Upper lobe of left lung (tissue), 4 donors: Measurements from ENCODE around the gene EPC2.

Experiments
- EP300 ChIP-seq, 4 donors: sonication (generic); formaldehyde crosslinking; IDR thresholded peaks; one replicate each; pipeline ENCODE4 v1.5.1; 2017; ENCODE audit warnings: antibody characterized with exemption in 4 of 4, control low read depth in 2 of 4
- POLR2AphosphoS5 ChIP-seq, 2 donors: sonication (generic); formaldehyde crosslinking; IDR thresholded peaks; one replicate each; pipeline ENCODE4 v1.5.1; 2017; ENCODE audit warnings: antibody characterized with exemption in 2 of 2
- TF ChIP-seq, protein P1 (sequence below), 6 experiments: fragments of 450-650 bp in 4 of 6; fragments of 200-600 bp in 2 of 6; sonication (generic) in 2 of 6; IDR thresholded peaks; one replicate each; pipeline ENCODE4 v1.5.1; 2016 to 2019; ENCODE audit warnings: antibody characterized with exemption in 6 of 6

DNA sequence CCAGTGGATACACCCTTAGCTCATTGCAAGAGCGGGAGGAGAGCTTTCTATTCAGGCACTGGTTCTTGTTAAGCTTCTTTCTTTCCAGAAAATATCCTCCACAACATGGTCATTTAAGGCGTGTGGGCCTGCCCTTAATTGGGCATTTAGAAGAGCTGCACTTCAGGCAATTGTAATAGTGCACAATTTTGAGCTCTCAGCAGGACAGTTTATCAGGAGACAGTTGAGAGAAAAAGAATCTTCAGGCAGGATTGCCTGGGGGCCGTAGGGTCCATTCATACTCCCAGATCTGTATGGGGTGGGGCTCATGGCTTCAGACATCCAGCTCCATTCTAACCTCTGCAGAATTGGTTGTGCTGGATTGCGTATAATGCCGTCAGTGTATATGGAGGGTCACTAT is 6.0 kb upstream of the EPC2 start:
- TF ChIP-seq, protein P1, sequence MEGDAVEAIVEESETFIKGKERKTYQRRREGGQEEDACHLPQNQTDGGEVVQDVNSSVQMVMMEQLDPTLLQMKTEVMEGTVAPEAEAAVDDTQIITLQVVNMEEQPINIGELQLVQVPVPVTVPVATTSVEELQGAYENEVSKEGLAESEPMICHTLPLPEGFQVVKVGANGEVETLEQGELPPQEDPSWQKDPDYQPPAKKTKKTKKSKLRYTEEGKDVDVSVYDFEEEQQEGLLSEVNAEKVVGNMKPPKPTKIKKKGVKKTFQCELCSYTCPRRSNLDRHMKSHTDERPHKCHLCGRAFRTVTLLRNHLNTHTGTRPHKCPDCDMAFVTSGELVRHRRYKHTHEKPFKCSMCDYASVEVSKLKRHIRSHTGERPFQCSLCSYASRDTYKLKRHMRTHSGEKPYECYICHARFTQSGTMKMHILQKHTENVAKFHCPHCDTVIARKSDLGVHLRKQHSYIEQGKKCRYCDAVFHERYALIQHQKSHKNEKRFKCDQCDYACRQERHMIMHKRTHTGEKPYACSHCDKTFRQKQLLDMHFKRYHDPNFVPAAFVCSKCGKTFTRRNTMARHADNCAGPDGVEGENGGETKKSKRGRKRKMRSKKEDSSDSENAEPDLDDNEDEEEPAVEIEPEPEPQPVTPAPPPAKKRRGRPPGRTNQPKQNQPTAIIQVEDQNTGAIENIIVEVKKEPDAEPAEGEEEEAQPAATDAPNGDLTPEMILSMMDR (IDR thresholded peaks at IDR 0.05), result no peak
- no peak for TF ChIP-seq POLR2AphosphoS5 (IDR thresholded peaks at IDR 0.05)
- TF ChIP-seq EP300 (IDR thresholded peaks at IDR 0.05), result no peak
